ENCODE data around the gene GOLIM4.

GRCh38 chr3:168071591-168072322 is 24.0 kb downstream of the GOLIM4 start:
- TF ChIP-seq, protein P1, sequence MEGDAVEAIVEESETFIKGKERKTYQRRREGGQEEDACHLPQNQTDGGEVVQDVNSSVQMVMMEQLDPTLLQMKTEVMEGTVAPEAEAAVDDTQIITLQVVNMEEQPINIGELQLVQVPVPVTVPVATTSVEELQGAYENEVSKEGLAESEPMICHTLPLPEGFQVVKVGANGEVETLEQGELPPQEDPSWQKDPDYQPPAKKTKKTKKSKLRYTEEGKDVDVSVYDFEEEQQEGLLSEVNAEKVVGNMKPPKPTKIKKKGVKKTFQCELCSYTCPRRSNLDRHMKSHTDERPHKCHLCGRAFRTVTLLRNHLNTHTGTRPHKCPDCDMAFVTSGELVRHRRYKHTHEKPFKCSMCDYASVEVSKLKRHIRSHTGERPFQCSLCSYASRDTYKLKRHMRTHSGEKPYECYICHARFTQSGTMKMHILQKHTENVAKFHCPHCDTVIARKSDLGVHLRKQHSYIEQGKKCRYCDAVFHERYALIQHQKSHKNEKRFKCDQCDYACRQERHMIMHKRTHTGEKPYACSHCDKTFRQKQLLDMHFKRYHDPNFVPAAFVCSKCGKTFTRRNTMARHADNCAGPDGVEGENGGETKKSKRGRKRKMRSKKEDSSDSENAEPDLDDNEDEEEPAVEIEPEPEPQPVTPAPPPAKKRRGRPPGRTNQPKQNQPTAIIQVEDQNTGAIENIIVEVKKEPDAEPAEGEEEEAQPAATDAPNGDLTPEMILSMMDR (IDR thresholded peaks at IDR 0.05), result no peak
- TF ChIP-seq POLR2A (IDR thresholded peaks at IDR 0.05), result no peak
